GM12878 (cell line): ENCODE measurements around the gene NRXN3. TPM values are rescaled to one million over a fixed set of nuclear protein-coding genes. Genes with fewer than 3 reads are reported as not detected.

Source experiments
- SRF ChIP-seq, 2 experiments: IDR thresholded peaks; 2 replicates each; pipeline ENCODE4 v1.6.1; 2011; ENCODE audit warnings: low read depth in 2 of 2, low read length in 2 of 2, mild to moderate bottlenecking in 1 of 2, moderate library complexity in 1 of 2
- polyA plus RNA-seq, 11 experiments: library from polyadenylated mRNA; depleted of rRNA in 4 of 11; unstranded in 6 of 11; stranded (reverse) in 5 of 11; fragments of >200 nt; fragmentation: Nextera tagmentation in 4 of 11; fragmentation: Illumina TruSeq in 1 of 11; extraction: Ambion mirVana in 4 of 11; extraction: Trizol in 1 of 11; gene quantifications; 1 replicate in 1 of 11; 2 replicates in 10 of 11; pipeline versions ENCODE4 v1.2.1 to v1.2.3, GENCODE V29; 2011 to 2016; ENCODE audit warnings: inconsistent platforms in 2 of 11, missing spikeins in 2 of 11, low read depth in 1 of 11
- total RNA-seq, 4 experiments: library from RNA; depleted of rRNA in 3 of 4; stranded (reverse); fragments of >200 nt in 3 of 4; fragmentation: Illumina TruSeq in 1 of 4; extraction: Trizol in 1 of 4; gene quantifications; 2 replicates each; pipeline versions ENCODE4 v1.2.1 to v1.2.3, GENCODE V29; 2013 to 2021
- TF ChIP-seq, protein P1 (sequence below): IDR thresholded peaks from 2 replicates; pipeline ENCODE4 v1.6.1; 2012; ENCODE audit warnings: improper control_type of control experiment, low read depth, low read length; ENCODE audit not compliant: insufficient replicate concordance
- TF ChIP-seq, protein P2 (sequence below): fragments of 450-650 bp; IDR thresholded peaks from 2 replicates; pipeline ENCODE4 v1.6.1; 2018; ENCODE audit warnings: mild to moderate bottlenecking, low read depth, moderate library complexity; ENCODE audit not compliant: partially characterized antibody
- TF ChIP-seq, protein P3 (sequence below): fragments of 150-350 bp; IDR thresholded peaks from 2 replicates; pipeline ENCODE4 v1.6.1; 2016; ENCODE audit warnings: low read depth, low read length

NRXN3 gene
- total and polyA plus RNA-seq, 10 of the 15 experiments (the other 5 are each of a cell fraction or from before 2014, with no cell fraction given): 0.52 to 3.3 (median 1.4) TPM

DNA sequence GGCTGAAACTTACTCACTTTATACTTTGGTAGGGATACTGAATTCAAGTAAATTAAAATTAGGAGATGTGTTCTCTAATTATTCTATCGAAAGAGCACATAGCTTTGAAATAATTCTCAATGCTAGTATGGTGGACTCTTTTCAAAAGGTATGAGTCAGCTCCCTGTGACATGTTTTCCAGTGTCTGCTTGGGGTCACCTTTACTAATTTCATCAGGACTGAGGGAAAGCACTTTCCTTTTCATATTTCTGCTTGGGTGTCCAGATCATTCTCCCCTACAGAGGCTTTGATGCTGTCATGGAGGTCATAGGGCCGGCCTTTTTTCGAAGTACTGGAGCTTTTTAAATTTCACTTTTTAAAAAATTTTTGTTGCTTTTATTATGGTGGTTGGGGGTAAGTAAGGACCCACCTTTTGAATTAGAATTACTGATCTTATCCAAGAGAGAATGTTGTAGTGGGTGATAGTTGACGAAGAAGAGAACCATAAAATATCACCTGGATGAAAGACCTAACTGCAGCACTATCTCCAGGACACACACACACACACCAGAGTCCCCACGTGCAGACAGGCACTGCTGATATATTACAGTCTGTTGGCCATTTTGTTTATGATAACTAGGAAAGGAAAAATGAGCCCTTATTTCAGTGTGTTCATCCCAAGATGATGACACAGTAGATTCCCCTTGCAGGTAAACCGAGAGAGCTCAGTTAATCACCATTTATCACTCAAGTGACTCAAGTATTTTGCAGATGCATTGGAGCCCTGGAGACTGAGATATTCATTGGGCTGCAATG lies 1482.5 kb downstream of the NRXN3 start (continued):
- TF ChIP-seq, protein P1, sequence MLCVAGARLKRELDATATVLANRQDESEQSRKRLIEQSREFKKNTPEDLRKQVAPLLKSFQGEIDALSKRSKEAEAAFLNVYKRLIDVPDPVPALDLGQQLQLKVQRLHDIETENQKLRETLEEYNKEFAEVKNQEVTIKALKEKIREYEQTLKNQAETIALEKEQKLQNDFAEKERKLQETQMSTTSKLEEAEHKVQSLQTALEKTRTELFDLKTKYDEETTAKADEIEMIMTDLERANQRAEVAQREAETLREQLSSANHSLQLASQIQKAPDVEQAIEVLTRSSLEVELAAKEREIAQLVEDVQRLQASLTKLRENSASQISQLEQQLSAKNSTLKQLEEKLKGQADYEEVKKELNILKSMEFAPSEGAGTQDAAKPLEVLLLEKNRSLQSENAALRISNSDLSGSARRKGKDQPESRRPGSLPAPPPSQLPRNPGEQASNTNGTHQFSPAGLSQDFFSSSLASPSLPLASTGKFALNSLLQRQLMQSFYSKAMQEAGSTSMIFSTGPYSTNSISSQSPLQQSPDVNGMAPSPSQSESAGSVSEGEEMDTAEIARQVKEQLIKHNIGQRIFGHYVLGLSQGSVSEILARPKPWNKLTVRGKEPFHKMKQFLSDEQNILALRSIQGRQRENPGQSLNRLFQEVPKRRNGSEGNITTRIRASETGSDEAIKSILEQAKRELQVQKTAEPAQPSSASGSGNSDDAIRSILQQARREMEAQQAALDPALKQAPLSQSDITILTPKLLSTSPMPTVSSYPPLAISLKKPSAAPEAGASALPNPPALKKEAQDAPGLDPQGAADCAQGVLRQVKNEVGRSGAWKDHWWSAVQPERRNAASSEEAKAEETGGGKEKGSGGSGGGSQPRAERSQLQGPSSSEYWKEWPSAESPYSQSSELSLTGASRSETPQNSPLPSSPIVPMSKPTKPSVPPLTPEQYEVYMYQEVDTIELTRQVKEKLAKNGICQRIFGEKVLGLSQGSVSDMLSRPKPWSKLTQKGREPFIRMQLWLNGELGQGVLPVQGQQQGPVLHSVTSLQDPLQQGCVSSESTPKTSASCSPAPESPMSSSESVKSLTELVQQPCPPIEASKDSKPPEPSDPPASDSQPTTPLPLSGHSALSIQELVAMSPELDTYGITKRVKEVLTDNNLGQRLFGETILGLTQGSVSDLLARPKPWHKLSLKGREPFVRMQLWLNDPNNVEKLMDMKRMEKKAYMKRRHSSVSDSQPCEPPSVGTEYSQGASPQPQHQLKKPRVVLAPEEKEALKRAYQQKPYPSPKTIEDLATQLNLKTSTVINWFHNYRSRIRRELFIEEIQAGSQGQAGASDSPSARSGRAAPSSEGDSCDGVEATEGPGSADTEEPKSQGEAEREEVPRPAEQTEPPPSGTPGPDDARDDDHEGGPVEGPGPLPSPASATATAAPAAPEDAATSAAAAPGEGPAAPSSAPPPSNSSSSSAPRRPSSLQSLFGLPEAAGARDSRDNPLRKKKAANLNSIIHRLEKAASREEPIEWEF: no peak
- TF ChIP-seq, protein P2, sequence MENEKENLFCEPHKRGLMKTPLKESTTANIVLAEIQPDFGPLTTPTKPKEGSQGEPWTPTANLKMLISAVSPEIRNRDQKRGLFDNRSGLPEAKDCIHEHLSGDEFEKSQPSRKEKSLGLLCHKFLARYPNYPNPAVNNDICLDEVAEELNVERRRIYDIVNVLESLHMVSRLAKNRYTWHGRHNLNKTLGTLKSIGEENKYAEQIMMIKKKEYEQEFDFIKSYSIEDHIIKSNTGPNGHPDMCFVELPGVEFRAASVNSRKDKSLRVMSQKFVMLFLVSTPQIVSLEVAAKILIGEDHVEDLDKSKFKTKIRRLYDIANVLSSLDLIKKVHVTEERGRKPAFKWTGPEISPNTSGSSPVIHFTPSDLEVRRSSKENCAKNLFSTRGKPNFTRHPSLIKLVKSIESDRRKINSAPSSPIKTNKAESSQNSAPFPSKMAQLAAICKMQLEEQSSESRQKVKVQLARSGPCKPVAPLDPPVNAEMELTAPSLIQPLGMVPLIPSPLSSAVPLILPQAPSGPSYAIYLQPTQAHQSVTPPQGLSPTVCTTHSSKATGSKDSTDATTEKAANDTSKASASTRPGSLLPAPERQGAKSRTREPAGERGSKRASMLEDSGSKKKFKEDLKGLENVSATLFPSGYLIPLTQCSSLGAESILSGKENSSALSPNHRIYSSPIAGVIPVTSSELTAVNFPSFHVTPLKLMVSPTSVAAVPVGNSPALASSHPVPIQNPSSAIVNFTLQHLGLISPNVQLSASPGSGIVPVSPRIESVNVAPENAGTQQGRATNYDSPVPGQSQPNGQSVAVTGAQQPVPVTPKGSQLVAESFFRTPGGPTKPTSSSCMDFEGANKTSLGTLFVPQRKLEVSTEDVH: no peak
- TF ChIP-seq, protein P3, sequence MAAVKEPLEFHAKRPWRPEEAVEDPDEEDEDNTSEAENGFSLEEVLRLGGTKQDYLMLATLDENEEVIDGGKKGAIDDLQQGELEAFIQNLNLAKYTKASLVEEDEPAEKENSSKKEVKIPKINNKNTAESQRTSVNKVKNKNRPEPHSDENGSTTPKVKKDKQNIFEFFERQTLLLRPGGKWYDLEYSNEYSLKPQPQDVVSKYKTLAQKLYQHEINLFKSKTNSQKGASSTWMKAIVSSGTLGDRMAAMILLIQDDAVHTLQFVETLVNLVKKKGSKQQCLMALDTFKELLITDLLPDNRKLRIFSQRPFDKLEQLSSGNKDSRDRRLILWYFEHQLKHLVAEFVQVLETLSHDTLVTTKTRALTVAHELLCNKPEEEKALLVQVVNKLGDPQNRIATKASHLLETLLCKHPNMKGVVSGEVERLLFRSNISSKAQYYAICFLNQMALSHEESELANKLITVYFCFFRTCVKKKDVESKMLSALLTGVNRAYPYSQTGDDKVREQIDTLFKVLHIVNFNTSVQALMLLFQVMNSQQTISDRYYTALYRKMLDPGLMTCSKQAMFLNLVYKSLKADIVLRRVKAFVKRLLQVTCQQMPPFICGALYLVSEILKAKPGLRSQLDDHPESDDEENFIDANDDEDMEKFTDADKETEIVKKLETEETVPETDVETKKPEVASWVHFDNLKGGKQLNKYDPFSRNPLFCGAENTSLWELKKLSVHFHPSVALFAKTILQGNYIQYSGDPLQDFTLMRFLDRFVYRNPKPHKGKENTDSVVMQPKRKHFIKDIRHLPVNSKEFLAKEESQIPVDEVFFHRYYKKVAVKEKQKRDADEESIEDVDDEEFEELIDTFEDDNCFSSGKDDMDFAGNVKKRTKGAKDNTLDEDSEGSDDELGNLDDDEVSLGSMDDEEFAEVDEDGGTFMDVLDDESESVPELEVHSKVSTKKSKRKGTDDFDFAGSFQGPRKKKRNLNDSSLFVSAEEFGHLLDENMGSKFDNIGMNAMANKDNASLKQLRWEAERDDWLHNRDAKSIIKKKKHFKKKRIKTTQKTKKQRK: no peak
- TF ChIP-seq SRF (IDR thresholded peaks at IDR 0.05; ENCODE audit: low read depth in 2 of 2, low read length in 2 of 2): no peak
